GM12878 (cell line): ENCODE measurements around the gene AP1B1. TPM values are rescaled to one million over a fixed set of nuclear protein-coding genes. Genes with fewer than 3 reads are reported as not detected.

Experiments
- ATAC-seq: fragments of 200-7000 bp; cut with Tn5 transposase; 3 replicates; pipeline ENCODE4 v1.9.1; 2020; ENCODE audit warnings: mild to moderate bottlenecking, moderate library complexity
- BruUV-seq: library from RNA; stranded (reverse); fragments of 400-500 nt; replicated peaks from 2 replicates; lab custom pipeline; 2021; lab: Mats Ljungman, UMichigan
- CTCF ChIA-PET: fragments of 300-600 bp; sonication (Branson Sonifier 250); formaldehyde crosslinking; extraction: SDS; loops from one replicate; lab custom pipeline; 2021; ENCODE audit warnings: inconsistent platforms; lab: Yijun Ruan, JAX
- POLR2A ChIA-PET: fragments of 350-600 bp; formaldehyde crosslinking; extraction: SDS; loops from one replicate; lab custom pipeline; 2021; ENCODE audit warnings: inconsistent platforms; lab: Charles Lee
- RAD21 ChIA-PET: fragments of 300-600 bp; sonication (Branson Sonifier 250); formaldehyde crosslinking; loops from one replicate; lab custom pipeline; 2023; ENCODE audit warnings: antibody characterized with exemption; ENCODE audit not compliant: unreplicated experiment; lab: Charles Lee
- SMC1A ChIA-PET: fragments of 300-600 bp; sonication (Branson Sonifier 250); formaldehyde crosslinking; loops from one replicate; lab custom pipeline; 2023; ENCODE audit not compliant: unreplicated experiment, uncharacterized antibody; lab: Charles Lee
- DNase-seq: peaks from one replicate; pipeline ENCODE4 v3.0.0-alpha.2; 2011; ENCODE audit warnings: low read depth, low spot score
- FAIRE-seq: peaks from 3 replicates; lab custom pipeline; 2011; peaks lifted over from hg19 to GRCh38; lab: Jason Lieb, UNC
- H2AFZ ChIP-seq: 2 replicates; pipeline ENCODE4 v1.6.0; 2011; ENCODE audit warnings: low read depth, low read length, control low read depth; ENCODE audit not compliant: control insufficient read depth
- H3K27ac ChIP-seq: 2 replicates; pipeline ENCODE4 v1.5.1; 2011; ENCODE audit warnings: control low read depth; ENCODE audit not compliant: control insufficient read depth, insufficient read depth
- H3K27me3 ChIP-seq, 2 experiments: replicated peaks in 1 of 2; 2 replicates each; pipeline versions ENCODE4 v1.6.0 to v1.6.1; 2011; ENCODE audit warnings: low read length in 1 of 2; ENCODE audit not compliant: control insufficient read depth in 2 of 2, insufficient read depth in 2 of 2
- H3K36me3 ChIP-seq, 2 experiments: 2 replicates each; pipeline ENCODE4 v1.5.1; 2011; ENCODE audit warnings: low read length in 1 of 2; ENCODE audit not compliant: control insufficient read depth in 2 of 2, insufficient read depth in 2 of 2
- H3K4me1 ChIP-seq: 2 replicates; pipeline ENCODE4 v1.6.1; 2011; ENCODE audit warnings: mild to moderate bottlenecking, low read length, moderate library complexity, mixed read lengths; ENCODE audit not compliant: control insufficient read depth, insufficient read depth
- H3K4me2 ChIP-seq: 2 replicates; pipeline ENCODE4 v1.6.0; 2011; ENCODE audit warnings: control low read depth; ENCODE audit not compliant: control insufficient read depth, insufficient read depth
- H3K4me3 ChIP-seq: fragments of 200-600 bp; sonication (generic); 2 replicates; pipeline ENCODE4 v1.5.1; 2016
- H3K79me2 ChIP-seq: 2 replicates; pipeline ENCODE4 v1.6.0; 2011; ENCODE audit warnings: low read length; ENCODE audit not compliant: control insufficient read depth, insufficient read depth
- H3K9ac ChIP-seq: 2 replicates; pipeline ENCODE4 v1.8.0; 2011; ENCODE audit warnings: low read length, control low read depth, mixed read lengths; ENCODE audit not compliant: control insufficient read depth, insufficient read depth
- H3K9me3 ChIP-seq: replicated peaks from 3 replicates; pipeline ENCODE4 v1.5.1; 2011; ENCODE audit warnings: mild to moderate bottlenecking, low read length; ENCODE audit not compliant: control insufficient read depth, insufficient read depth
- H4K20me1 ChIP-seq: 2 replicates; pipeline ENCODE4 v1.6.0; 2011; ENCODE audit not compliant: control insufficient read depth, insufficient read depth
- ASH2L ChIP-seq: fragments of 300-600, 200-600 bp; sonication (generic); IDR thresholded peaks from 2 replicates; pipeline ENCODE4 v1.6.1; 2017; ENCODE audit warnings: low read depth, mild to moderate bottlenecking, borderline replicate concordance
- E2F8 ChIP-seq: fragments of 450-650 bp; IDR thresholded peaks from 2 replicates; pipeline ENCODE4 v1.6.1; 2018; ENCODE audit warnings: mild to moderate bottlenecking, low read depth, moderate library complexity; ENCODE audit not compliant: partially characterized antibody
- MYC ChIP-seq: IDR thresholded peaks from 2 replicates; pipeline ENCODE4 v1.6.1; 2011; ENCODE audit warnings: mild to moderate bottlenecking, low read length, moderate library complexity, inconsistent platforms; ENCODE audit not compliant: insufficient read depth, insufficient replicate concordance, insufficient read length, severe bottlenecking
- PAX8 ChIP-seq: fragments of 450-650 bp; IDR thresholded peaks from 2 replicates; pipeline ENCODE4 v1.6.1; 2017; ENCODE audit warnings: mild to moderate bottlenecking, moderate library complexity
- RBBP5 ChIP-seq: fragments of 200-600 bp; sonication (generic); conservative IDR thresholded peaks from 2 replicates; pipeline ENCODE4 v1.6.1; 2016
- TARDBP ChIP-seq: IDR thresholded peaks from 2 replicates; pipeline ENCODE4 v1.6.1; 2016; ENCODE audit warnings: borderline replicate concordance
- WGBS: methylation state at CpG from one replicate; pipeline ENCODE4 v1.1.6; 2016; ENCODE audit warnings: low lambda C conversion rate; ENCODE audit not compliant: insufficient replicate concordance, insufficient coverage; ENCODE audit errors: missing lambda C conversion rate; 5-methylcytosine and 5-hydroxymethylcytosine counted together
- in situ Hi-C: fragments of 300-500 bp; cut with MboI; formaldehyde crosslinking; loops from 9 replicates; pipeline ENCODE4 v1.14.3; 2018; ENCODE audit warnings: mixed read lengths
- intact Hi-C: fragments of 100-400 bp; cut with micrococcal nuclease; formaldehyde crosslinking; loops from one replicate; pipeline ENCODE4 v1.14.2; 2022; ENCODE audit not compliant: unreplicated experiment
- polyA plus RNA-seq, 11 experiments: library from polyadenylated mRNA; depleted of rRNA in 4 of 11; unstranded in 6 of 11; stranded (reverse) in 5 of 11; fragments of >200 nt; fragmentation: Nextera tagmentation in 4 of 11; fragmentation: Illumina TruSeq in 1 of 11; extraction: Ambion mirVana in 4 of 11; extraction: Trizol in 1 of 11; gene quantifications; 1 replicate in 1 of 11; 2 replicates in 10 of 11; pipeline versions ENCODE4 v1.2.1 to v1.2.3, GENCODE V29; 2011 to 2016; ENCODE audit warnings: inconsistent platforms in 2 of 11, missing spikeins in 2 of 11, low read depth in 1 of 11
- total RNA-seq, 4 experiments: library from RNA; depleted of rRNA in 3 of 4; stranded (reverse); fragments of >200 nt in 3 of 4; fragmentation: Illumina TruSeq in 1 of 4; extraction: Trizol in 1 of 4; gene quantifications; 2 replicates each; pipeline versions ENCODE4 v1.2.1 to v1.2.3, GENCODE V29; 2013 to 2021
- TF ChIP-seq, protein P1 (sequence below): fragments of 450-650 bp; IDR thresholded peaks from 2 replicates; pipeline ENCODE4 v1.6.1; 2017; ENCODE audit warnings: mild to moderate bottlenecking, moderate library complexity
- TF ChIP-seq, protein P2 (sequence below): fragments of 150-350 bp; IDR thresholded peaks from 2 replicates; pipeline ENCODE4 v1.6.1; 2014; ENCODE audit warnings: mild to moderate bottlenecking, low read depth, low read length

AP1B1 gene
- total and polyA plus RNA-seq, 10 of the 15 experiments (the other 5 are each of a cell fraction or from before 2014, with no cell fraction given), result 2.1 to 98.6 (median 57.8) TPM

- 64% methylated on average over 18 of the region's 18 CpGs for WGBS
- POLR2A ChIA-PET, result interaction anchor here (0.6 kb wide), 1 partner anchor 19 kb away, joined by 6 read pairs; no protein-coding TSS in a partner anchor
- H3K36me3 ChIP-seq, result no peaks in the 10 kb centered on the region
- no peaks in the 10 kb centered on the region for H3K4me1 ChIP-seq
- H3K4me2 ChIP-seq, result no peak overlapping the region
- TF ChIP-seq, protein P1, sequence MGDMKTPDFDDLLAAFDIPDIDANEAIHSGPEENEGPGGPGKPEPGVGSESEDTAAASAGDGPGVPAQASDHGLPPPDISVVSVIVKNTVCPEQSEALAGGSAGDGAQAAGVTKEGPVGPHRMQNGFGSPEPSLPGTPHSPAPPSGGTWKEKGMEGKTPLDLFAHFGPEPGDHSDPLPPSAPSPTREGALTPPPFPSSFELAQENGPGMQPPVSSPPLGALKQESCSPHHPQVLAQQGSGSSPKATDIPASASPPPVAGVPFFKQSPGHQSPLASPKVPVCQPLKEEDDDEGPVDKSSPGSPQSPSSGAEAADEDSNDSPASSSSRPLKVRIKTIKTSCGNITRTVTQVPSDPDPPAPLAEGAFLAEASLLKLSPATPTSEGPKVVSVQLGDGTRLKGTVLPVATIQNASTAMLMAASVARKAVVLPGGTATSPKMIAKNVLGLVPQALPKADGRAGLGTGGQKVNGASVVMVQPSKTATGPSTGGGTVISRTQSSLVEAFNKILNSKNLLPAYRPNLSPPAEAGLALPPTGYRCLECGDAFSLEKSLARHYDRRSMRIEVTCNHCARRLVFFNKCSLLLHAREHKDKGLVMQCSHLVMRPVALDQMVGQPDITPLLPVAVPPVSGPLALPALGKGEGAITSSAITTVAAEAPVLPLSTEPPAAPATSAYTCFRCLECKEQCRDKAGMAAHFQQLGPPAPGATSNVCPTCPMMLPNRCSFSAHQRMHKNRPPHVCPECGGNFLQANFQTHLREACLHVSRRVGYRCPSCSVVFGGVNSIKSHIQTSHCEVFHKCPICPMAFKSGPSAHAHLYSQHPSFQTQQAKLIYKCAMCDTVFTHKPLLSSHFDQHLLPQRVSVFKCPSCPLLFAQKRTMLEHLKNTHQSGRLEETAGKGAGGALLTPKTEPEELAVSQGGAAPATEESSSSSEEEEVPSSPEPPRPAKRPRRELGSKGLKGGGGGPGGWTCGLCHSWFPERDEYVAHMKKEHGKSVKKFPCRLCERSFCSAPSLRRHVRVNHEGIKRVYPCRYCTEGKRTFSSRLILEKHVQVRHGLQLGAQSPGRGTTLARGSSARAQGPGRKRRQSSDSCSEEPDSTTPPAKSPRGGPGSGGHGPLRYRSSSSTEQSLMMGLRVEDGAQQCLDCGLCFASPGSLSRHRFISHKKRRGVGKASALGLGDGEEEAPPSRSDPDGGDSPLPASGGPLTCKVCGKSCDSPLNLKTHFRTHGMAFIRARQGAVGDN, result no peak
- TF ChIP-seq E2F8, result no peak
- TF ChIP-seq TARDBP, result no peak
- TF ChIP-seq, protein P2, sequence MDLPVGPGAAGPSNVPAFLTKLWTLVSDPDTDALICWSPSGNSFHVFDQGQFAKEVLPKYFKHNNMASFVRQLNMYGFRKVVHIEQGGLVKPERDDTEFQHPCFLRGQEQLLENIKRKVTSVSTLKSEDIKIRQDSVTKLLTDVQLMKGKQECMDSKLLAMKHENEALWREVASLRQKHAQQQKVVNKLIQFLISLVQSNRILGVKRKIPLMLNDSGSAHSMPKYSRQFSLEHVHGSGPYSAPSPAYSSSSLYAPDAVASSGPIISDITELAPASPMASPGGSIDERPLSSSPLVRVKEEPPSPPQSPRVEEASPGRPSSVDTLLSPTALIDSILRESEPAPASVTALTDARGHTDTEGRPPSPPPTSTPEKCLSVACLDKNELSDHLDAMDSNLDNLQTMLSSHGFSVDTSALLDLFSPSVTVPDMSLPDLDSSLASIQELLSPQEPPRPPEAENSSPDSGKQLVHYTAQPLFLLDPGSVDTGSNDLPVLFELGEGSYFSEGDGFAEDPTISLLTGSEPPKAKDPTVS, result no peak
- no peak for TF ChIP-seq PAX8
- no peak for TF ChIP-seq RBBP5
- TF ChIP-seq MYC, result no peak
- TF ChIP-seq ASH2L, result no peak
- H3K79me2 ChIP-seq, result no peaks in the 10 kb centered on the region
- no peak overlapping the region for H3K4me3 ChIP-seq
- no peak overlapping the region for H3K9ac ChIP-seq
- no peak overlapping the region for H2AFZ ChIP-seq
- no peak for ATAC-seq
- BruUV-seq, result no TSS peak
- peaks cover 7 to 9% of the 10 kb centered on the region in 2 experiments; a peak in 3 of 4 replicates for H3K27me3 ChIP-seq
- SMC1A ChIA-PET, result interaction anchor here (0.9 kb wide), 1 partner anchor 35 kb away, joined by 4 read pairs; no protein-coding TSS in a partner anchor
- H3K9me3 ChIP-seq, result no peaks in the 10 kb centered on the region
- H3K27ac ChIP-seq, result no peak overlapping the region
- in situ Hi-C loops, result no loop called here
- no peak for DNase-seq
- RAD21 ChIA-PET, result no interaction called here
- H4K20me1 ChIP-seq, result no peaks in the 10 kb centered on the region
- CTCF ChIA-PET, result interaction anchor here (0.6 to 1.4 kb wide), 3 partner anchors 39 to 272 kb away, joined by 3 read pairs; no protein-coding TSS in a partner anchor
- no peak for FAIRE-seq
- intact Hi-C loops, result no loop called here
Measured at GRCh38 chr22:29317827-29318454, 70.4 kb downstream of the AP1B1 start.
